GM23338 (cell line): ENCODE measurements around the gene MCAM.
A peak's percentile ranks its signal among the peaks of the same experiment; 100 is the strongest.

Experiments
- EZH2 ChIP-seq: fragments of 200-600 bp; sonication (generic); IDR thresholded peaks from one replicate; pipeline ENCODE4 v1.8.0; 2017; ENCODE audit warnings: antibody characterized with exemption, mild to moderate bottlenecking, low read depth; ENCODE audit not compliant: unreplicated experiment
- EZH2phosphoT487 ChIP-seq: fragments of 200-600 bp; sonication (generic); IDR thresholded peaks from one replicate; pipeline ENCODE4 v1.8.1; 2018; ENCODE audit warnings: antibody characterized with exemption; ENCODE audit not compliant: unreplicated experiment
- JUNB ChIP-seq: IDR thresholded peaks from one replicate; pipeline ENCODE4 v1.6.1; 2016; ENCODE audit warnings: antibody characterized with exemption; ENCODE audit not compliant: unreplicated experiment
- NANOG ChIP-seq: IDR thresholded peaks from 2 replicates; pipeline ENCODE4 v1.6.1; 2016; ENCODE audit warnings: antibody characterized with exemption, borderline replicate concordance
- POLR2AphosphoS5 ChIP-seq: IDR thresholded peaks from 2 replicates; pipeline ENCODE4 v1.6.1; 2016; ENCODE audit warnings: antibody characterized with exemption, low read depth
- TF ChIP-seq, protein P1 (sequence below), 2 experiments: fragments of 200-600 bp in 1 of 2; sonication (generic) in 1 of 2; conservative IDR thresholded peaks; 2 replicates each; pipeline versions ENCODE4 v1.5.1 to v1.6.1; 2016 to 2017; ENCODE audit warnings: antibody characterized with exemption in 2 of 2, low read depth in 2 of 2, mild to moderate bottlenecking in 2 of 2, moderate library complexity in 1 of 2
- TF ChIP-seq, protein P2 (sequence below): IDR thresholded peaks from one replicate; pipeline ENCODE4 v1.6.1; 2018; ENCODE audit warnings: antibody characterized with exemption; ENCODE audit not compliant: unreplicated experiment

DNA sequence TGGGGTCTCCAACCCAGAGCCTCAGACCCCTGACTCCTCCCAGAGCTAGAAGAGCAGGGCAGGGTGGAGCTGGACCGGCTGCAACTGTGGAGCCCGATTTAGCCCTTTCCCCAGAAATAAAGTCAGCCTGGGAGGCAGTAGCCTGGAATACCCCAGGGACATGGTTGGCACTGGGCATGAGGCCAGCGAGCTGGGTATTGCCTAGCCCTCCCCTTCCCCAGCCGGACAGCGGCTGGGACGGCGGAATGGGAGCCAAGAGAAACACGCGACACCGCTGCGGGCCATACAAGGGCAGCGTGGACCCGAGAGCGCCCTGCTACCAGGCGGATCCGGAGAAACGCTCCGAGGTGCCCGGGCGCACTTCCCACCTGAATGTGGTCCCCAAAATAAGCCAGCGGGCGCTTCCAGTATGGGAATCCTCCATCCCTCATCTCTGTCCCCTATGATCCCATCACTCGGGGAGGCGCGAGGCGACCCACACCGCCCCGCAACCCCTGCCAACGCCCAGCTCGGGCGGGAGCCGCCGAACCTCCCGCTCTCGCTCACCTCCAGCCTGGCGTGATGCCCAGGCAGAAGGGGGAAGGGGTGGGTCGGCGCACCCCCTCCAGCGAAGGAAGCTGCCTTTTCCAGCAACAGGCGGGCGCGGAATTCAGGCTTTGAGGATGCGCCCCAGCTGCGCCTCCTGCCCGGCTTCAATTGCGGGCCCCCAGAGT lies 758 bp downstream of the MCAM start:
- TF ChIP-seq POLR2AphosphoS5: no peak
- TF ChIP-seq, protein P1, sequence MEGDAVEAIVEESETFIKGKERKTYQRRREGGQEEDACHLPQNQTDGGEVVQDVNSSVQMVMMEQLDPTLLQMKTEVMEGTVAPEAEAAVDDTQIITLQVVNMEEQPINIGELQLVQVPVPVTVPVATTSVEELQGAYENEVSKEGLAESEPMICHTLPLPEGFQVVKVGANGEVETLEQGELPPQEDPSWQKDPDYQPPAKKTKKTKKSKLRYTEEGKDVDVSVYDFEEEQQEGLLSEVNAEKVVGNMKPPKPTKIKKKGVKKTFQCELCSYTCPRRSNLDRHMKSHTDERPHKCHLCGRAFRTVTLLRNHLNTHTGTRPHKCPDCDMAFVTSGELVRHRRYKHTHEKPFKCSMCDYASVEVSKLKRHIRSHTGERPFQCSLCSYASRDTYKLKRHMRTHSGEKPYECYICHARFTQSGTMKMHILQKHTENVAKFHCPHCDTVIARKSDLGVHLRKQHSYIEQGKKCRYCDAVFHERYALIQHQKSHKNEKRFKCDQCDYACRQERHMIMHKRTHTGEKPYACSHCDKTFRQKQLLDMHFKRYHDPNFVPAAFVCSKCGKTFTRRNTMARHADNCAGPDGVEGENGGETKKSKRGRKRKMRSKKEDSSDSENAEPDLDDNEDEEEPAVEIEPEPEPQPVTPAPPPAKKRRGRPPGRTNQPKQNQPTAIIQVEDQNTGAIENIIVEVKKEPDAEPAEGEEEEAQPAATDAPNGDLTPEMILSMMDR (conservative IDR thresholded peaks at IDR 0.05; ENCODE audit: low read depth in 2 of 2): no peak
- TF ChIP-seq EZH2: peak; percentile 35
- TF ChIP-seq, protein P2, sequence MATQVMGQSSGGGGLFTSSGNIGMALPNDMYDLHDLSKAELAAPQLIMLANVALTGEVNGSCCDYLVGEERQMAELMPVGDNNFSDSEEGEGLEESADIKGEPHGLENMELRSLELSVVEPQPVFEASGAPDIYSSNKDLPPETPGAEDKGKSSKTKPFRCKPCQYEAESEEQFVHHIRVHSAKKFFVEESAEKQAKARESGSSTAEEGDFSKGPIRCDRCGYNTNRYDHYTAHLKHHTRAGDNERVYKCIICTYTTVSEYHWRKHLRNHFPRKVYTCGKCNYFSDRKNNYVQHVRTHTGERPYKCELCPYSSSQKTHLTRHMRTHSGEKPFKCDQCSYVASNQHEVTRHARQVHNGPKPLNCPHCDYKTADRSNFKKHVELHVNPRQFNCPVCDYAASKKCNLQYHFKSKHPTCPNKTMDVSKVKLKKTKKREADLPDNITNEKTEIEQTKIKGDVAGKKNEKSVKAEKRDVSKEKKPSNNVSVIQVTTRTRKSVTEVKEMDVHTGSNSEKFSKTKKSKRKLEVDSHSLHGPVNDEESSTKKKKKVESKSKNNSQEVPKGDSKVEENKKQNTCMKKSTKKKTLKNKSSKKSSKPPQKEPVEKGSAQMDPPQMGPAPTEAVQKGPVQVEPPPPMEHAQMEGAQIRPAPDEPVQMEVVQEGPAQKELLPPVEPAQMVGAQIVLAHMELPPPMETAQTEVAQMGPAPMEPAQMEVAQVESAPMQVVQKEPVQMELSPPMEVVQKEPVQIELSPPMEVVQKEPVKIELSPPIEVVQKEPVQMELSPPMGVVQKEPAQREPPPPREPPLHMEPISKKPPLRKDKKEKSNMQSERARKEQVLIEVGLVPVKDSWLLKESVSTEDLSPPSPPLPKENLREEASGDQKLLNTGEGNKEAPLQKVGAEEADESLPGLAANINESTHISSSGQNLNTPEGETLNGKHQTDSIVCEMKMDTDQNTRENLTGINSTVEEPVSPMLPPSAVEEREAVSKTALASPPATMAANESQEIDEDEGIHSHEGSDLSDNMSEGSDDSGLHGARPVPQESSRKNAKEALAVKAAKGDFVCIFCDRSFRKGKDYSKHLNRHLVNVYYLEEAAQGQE: no peak
- no peak for TF ChIP-seq EZH2phosphoT487
- TF ChIP-seq JUNB: no peak
- TF ChIP-seq NANOG: no peak
